ENCODE measurements around the gene SPATA31D3.
"Not testable (repeated sequence)": the region's sequence is repeated elsewhere in the genome, so short reads cannot be mapped to it uniquely, and the experiment has no call there.

Gene SPATA31D3

DNA sequence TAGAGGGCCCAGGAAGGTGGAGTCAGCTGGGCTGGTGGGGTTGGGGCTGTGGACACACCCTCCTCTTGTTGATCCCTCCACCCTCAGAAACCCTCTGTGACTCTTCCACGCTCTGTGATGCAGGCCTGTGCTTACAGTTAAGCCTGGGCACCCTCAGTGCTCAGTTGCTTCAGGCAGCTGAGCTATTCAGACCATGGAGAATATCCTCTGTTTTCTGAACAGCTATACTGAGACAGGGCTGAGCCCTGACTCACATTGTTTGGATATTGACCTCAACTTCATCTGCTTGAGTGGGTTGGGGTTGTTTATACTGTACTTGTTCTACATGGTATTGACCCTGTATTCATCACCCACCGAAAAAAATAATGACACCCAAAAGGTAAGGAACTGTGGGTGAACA lies at the start of gene SPATA31D3:
Gene SPATA31D3, plus strand, starts transcription at position 108 of the 400 bp plus-strand sequence. Its CDS starts 86 bp downstream, at position 194.
- not testable (repeated sequence) for H3K4me3 ChIP-seq (ENCODE audit: low read depth in 1 of 2, low read length in 2 of 2); H3K27ac ChIP-seq (ENCODE audit: low read depth, low read length); H3K27me3 ChIP-seq (ENCODE audit: control insufficient read depth in 1 of 2, insufficient read depth in 2 of 2, low read length in 2 of 2); H3K4me1 ChIP-seq (ENCODE audit: insufficient read depth, low read length); H3K36me3 ChIP-seq (ENCODE audit: insufficient read depth, low read length); H3K9ac ChIP-seq (ENCODE audit: low read length); H3K9me3 ChIP-seq (ENCODE audit: low read length)

DNA sequence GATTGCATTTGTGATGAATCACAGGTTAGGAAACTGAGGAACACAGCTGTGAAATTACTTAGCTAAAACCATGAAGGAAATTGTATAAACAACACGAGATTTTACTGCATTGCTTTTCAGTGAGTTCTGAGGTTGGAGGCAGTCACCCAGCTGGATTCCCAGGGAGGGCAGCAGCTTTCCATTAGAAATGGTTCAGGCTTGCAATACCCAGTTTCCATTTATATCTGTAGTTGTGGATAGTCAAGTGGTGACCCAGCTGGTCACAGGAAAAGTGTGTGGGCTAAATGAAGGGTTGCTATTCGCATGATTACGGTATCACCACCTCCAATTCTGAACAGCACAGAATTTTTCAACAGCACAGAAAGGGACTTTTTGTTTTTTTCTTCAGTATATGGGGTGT lies 49.4 kb upstream of the SPATA31D3 start:
- no peak overlapping the region for H3K27ac ChIP-seq (ENCODE audit: low read depth, low read length)
- H3K27me3 ChIP-seq (ENCODE audit: control insufficient read depth in 1 of 2, insufficient read depth in 2 of 2, low read length in 2 of 2) = no peaks in the 10 kb centered on the region
- H3K36me3 ChIP-seq (ENCODE audit: insufficient read depth, low read length) = no peaks in the 10 kb centered on the region
- H3K4me1 ChIP-seq (ENCODE audit: insufficient read depth, low read length) = no peaks in the 10 kb centered on the region
- H3K4me3 ChIP-seq (ENCODE audit: low read depth in 1 of 2, low read length in 2 of 2) = no peak overlapping the region
- no peak overlapping the region for H3K9ac ChIP-seq (ENCODE audit: low read length)
- H3K9me3 ChIP-seq (ENCODE audit: low read length) = no peaks in the 10 kb centered on the region

DNA sequence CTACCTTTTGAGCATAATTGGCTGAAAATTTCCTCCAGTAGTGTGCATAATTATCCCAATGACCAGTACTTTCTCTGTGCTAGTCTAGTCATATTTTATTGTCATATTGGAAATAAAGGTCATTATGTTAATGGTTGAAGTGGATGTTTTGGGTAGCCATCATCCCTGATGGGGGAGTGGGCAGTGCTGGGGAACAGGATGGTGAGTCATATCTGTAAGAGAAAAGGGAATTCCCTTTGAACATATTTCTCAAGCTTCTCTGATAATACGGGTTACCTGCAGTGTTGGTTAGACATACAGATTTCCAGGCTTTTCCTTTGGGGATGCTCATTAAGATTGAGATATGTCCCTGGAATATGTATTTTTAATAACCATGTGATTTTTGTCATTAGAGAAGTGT lies 48.4 kb upstream of the SPATA31D3 start:
- no peak overlapping the region for H3K27ac ChIP-seq (ENCODE audit: low read depth, low read length)
- H3K9me3 ChIP-seq (ENCODE audit: low read length) = no peaks in the 10 kb centered on the region
- H3K9ac ChIP-seq (ENCODE audit: low read length) = no peak overlapping the region
- no peaks in the 10 kb centered on the region for H3K4me1 ChIP-seq (ENCODE audit: insufficient read depth, low read length)
- H3K36me3 ChIP-seq (ENCODE audit: insufficient read depth, low read length) = no peaks in the 10 kb centered on the region
- no peak overlapping the region for H3K4me3 ChIP-seq (ENCODE audit: low read depth in 1 of 2, low read length in 2 of 2)
- no peaks in the 10 kb centered on the region for H3K27me3 ChIP-seq (ENCODE audit: control insufficient read depth in 1 of 2, insufficient read depth in 2 of 2, low read length in 2 of 2)

DNA sequence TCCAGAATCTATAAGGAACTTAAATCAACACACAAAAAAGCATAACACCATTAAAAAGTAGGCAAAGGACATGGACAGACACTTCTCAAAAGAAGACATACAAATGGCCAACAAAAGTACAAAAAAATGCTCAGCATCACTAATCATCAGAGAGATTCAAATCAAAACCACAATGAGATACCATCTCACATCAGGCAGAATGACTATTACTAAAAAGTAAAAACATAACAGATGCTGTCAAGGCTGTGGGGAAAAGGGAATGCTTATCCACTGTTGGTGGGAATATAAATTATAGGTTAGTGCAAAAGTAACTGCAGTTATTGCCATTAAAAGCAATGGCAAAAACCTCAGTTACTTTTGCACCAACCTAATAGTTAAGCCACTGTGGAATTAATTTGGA lies 47.2 kb upstream of the SPATA31D3 start:
- Histone ChIP-seq H3K4me1 (ENCODE audit: insufficient read depth, low read length) (no peaks in the 10 kb centered on the region), H3K27me3 (ENCODE audit: control insufficient read depth in 1 of 2, insufficient read depth in 2 of 2, low read length in 2 of 2) (no peaks in the 10 kb centered on the region), H3K27ac (ENCODE audit: low read depth, low read length) (no peak overlapping the region), H3K9me3 (ENCODE audit: low read length) (no peaks in the 10 kb centered on the region), H3K36me3 (ENCODE audit: insufficient read depth, low read length) (no peaks in the 10 kb centered on the region), H3K9ac (ENCODE audit: low read length) (no peak overlapping the region), H3K4me3 (ENCODE audit: low read depth in 1 of 2, low read length in 2 of 2) (no peak overlapping the region)

DNA sequence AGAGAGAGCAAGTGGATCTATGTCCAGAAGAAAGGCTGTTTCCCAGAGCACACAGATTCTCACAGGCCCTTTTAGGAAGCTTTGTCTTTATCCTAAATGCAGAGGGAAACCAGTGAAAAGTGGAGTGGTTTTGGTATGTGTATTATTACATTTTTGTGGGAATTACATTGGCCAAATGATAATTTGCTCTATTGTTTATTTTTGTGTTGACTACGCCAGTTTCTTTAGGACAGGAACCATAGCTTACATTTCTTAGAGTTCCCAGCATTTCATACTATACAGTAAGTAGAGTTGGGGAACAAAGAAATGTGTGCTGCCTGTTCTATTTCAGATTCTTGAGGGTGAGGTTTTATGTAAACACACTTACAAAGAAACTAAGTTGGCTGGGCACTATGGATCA lies 44.4 kb upstream of the SPATA31D3 start:
- peaks cover 0 to 5% of the 10 kb centered on the region in 2 donors for H3K27me3 ChIP-seq (ENCODE audit: control insufficient read depth in 1 of 2, insufficient read depth in 2 of 2, low read length in 2 of 2)
- H3K36me3 ChIP-seq (ENCODE audit: insufficient read depth, low read length) = no peaks in the 10 kb centered on the region
- H3K9ac ChIP-seq (ENCODE audit: low read length) = no peak overlapping the region
- no peaks in the 10 kb centered on the region for H3K4me1 ChIP-seq (ENCODE audit: insufficient read depth, low read length)
- H3K4me3 ChIP-seq (ENCODE audit: low read depth in 1 of 2, low read length in 2 of 2) = no peak overlapping the region
- H3K27ac ChIP-seq (ENCODE audit: low read depth, low read length) = no peak overlapping the region
- H3K9me3 ChIP-seq (ENCODE audit: low read length) = no peaks in the 10 kb centered on the region

DNA sequence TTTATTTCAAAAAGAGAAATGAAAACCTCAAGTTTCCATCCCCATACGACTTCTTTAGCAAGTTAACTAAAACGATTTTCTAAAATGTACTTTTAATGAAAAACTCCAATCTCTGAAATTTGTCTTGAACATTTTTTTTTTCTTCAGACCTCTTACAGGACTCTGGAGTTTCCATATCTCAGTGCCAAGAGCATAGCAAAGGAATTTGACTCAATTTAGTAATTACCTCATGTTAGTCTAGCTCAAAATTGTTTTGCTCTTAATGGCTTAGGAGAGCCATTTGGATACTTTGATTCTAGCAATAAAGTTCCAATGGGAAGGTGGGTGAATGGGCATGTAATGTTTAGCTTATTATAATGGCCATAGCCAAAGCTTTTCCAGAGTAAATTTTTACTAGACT lies 41.1 kb upstream of the SPATA31D3 start:
- no peak overlapping the region for H3K27ac ChIP-seq (ENCODE audit: low read depth, low read length)
- peaks cover 0 to 6% of the 10 kb centered on the region in 2 donors for H3K27me3 ChIP-seq (ENCODE audit: control insufficient read depth in 1 of 2, insufficient read depth in 2 of 2, low read length in 2 of 2)
- no peak overlapping the region for H3K4me3 ChIP-seq (ENCODE audit: low read depth in 1 of 2, low read length in 2 of 2)
- no peak overlapping the region for H3K9ac ChIP-seq (ENCODE audit: low read length)
- H3K9me3 ChIP-seq (ENCODE audit: low read length) = no peaks in the 10 kb centered on the region
- H3K36me3 ChIP-seq (ENCODE audit: insufficient read depth, low read length) = no peaks in the 10 kb centered on the region
- no peaks in the 10 kb centered on the region for H3K4me1 ChIP-seq (ENCODE audit: insufficient read depth, low read length)

DNA sequence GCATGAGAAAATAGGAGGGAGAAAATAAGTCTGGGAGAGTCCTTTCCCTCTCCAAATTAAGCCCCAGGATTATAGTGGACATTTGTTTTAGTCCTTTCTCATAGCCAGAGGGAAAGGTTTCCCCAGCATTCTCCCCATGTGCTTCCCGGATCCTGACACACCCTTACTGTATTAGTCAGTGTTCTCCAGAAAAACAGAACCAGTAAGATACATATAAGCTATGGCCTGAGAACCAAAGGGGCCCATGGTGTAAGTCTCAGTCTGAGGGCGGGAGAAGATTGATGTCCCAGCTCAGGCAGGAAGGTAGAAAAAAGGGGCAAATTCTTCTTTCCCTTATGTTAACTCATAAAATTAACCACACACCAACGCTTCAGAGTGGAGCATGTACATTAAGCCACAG lies 40.7 kb upstream of the SPATA31D3 start:
- peaks cover 0 to 6% of the 10 kb centered on the region in 2 donors for H3K27me3 ChIP-seq (ENCODE audit: control insufficient read depth in 1 of 2, insufficient read depth in 2 of 2, low read length in 2 of 2)
- H3K4me1 ChIP-seq (ENCODE audit: insufficient read depth, low read length) = no peaks in the 10 kb centered on the region
- H3K27ac ChIP-seq (ENCODE audit: low read depth, low read length) = no peak overlapping the region
- no peak overlapping the region for H3K4me3 ChIP-seq (ENCODE audit: low read depth in 1 of 2, low read length in 2 of 2)
- H3K9ac ChIP-seq (ENCODE audit: low read length) = no peak overlapping the region
- H3K36me3 ChIP-seq (ENCODE audit: insufficient read depth, low read length) = no peaks in the 10 kb centered on the region
- no peaks in the 10 kb centered on the region for H3K9me3 ChIP-seq (ENCODE audit: low read length)

DNA sequence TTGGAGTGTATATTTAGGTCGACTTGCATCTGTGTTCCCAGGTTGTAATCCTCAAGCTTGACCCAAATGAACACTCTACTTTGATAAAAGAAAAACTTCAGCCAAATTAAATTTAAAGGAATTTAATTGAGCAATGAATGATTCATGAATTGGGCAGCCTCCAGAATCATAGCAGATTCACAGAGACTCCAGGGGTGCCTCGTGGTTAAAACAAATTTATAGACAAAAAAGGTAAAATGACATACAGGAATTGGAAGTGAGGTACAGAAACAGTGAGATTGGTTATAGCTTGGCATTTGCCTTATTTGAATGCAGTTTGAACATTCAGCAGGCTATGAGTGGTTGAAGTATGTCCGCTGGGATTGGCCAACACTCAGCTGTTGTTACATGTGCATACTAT lies 36.6 kb upstream of the SPATA31D3 start:
- H3K9ac ChIP-seq (ENCODE audit: low read length) = no peak overlapping the region
- no peaks in the 10 kb centered on the region for H3K4me1 ChIP-seq (ENCODE audit: insufficient read depth, low read length)
- H3K4me3 ChIP-seq (ENCODE audit: low read depth in 1 of 2, low read length in 2 of 2) = no peak overlapping the region
- no peaks in the 10 kb centered on the region for H3K36me3 ChIP-seq (ENCODE audit: insufficient read depth, low read length)
- no peak overlapping the region for H3K27ac ChIP-seq (ENCODE audit: low read depth, low read length)
- H3K9me3 ChIP-seq (ENCODE audit: low read length) = no peaks in the 10 kb centered on the region
- H3K27me3 ChIP-seq (ENCODE audit: control insufficient read depth in 1 of 2, insufficient read depth in 2 of 2, low read length in 2 of 2) = peaks cover 0 to 6% of the 10 kb centered on the region in 2 donors

DNA sequence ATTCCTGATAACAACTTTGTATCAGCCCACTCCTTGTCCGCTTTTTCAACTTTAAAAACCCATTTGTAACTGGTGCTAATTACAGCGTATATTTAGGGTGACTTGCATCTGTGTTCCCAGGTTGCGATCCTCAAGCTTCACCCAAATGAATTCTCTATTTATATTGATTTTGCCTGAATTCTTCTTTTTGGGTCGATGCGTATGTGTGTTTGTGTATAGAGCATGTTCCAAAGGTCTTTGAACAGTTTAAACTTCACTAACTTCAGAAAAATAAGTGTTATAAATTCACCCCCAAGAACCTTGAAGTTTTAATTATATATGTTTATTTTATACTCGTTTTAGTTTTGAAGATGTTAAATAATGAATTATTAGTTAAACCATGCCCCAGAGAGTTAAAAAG lies 31.2 kb upstream of the SPATA31D3 start:
- no peak overlapping the region for H3K4me3 ChIP-seq (ENCODE audit: low read depth in 1 of 2, low read length in 2 of 2)
- no peaks in the 10 kb centered on the region for H3K27me3 ChIP-seq (ENCODE audit: control insufficient read depth in 1 of 2, insufficient read depth in 2 of 2, low read length in 2 of 2)
- H3K9me3 ChIP-seq (ENCODE audit: low read length) = no peaks in the 10 kb centered on the region
- no peaks in the 10 kb centered on the region for H3K4me1 ChIP-seq (ENCODE audit: insufficient read depth, low read length)
- H3K36me3 ChIP-seq (ENCODE audit: insufficient read depth, low read length) = no peaks in the 10 kb centered on the region
- no peak overlapping the region for H3K9ac ChIP-seq (ENCODE audit: low read length)
- no peak overlapping the region for H3K27ac ChIP-seq (ENCODE audit: low read depth, low read length)

DNA sequence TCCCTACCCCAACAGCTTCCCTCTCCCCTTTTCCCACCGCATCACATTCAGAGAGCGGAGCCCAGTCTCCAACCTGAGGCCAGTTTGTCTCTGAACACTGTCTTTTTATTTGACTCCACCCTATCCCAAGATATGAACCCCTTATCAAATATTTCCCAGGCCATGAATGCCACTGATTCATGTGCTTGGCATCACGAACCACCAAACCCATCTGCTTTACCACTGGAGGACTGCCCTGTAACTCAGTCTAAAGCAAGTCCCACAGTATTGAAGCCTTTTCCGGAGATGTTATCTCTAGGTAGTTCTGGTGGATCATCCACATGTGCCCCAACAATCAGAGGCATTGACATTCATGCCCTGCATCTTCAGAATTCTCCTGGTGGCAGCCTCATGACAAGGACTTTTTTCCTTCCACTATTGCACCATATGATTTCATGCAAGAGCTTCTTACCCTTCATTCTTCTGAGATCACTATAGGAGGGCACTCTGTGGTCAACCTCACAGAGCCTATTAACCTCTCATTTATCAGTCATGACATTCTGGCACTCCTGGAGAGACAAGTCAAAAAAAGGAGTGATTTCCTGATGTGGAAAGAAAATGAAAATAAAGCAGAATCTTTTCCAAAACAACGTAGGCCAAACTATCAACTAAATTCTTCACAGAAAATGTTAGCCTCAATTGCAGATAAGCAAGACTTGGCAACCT lies 27.3 kb upstream of the SPATA31D3 start:
- H3K27ac ChIP-seq (ENCODE audit: low read depth, low read length) = no peak overlapping the region
- no peaks in the 10 kb centered on the region for H3K9me3 ChIP-seq (ENCODE audit: low read length)
- no peak overlapping the region for H3K9ac ChIP-seq (ENCODE audit: low read length)
- no peaks in the 10 kb centered on the region for H3K4me1 ChIP-seq (ENCODE audit: insufficient read depth, low read length)
- H3K27me3 ChIP-seq (ENCODE audit: control insufficient read depth in 1 of 2, insufficient read depth in 2 of 2, low read length in 2 of 2) = no peaks in the 10 kb centered on the region
- H3K4me3 ChIP-seq (ENCODE audit: low read depth in 1 of 2, low read length in 2 of 2) = no peak overlapping the region
- no peaks in the 10 kb centered on the region for H3K36me3 ChIP-seq (ENCODE audit: insufficient read depth, low read length)

DNA sequence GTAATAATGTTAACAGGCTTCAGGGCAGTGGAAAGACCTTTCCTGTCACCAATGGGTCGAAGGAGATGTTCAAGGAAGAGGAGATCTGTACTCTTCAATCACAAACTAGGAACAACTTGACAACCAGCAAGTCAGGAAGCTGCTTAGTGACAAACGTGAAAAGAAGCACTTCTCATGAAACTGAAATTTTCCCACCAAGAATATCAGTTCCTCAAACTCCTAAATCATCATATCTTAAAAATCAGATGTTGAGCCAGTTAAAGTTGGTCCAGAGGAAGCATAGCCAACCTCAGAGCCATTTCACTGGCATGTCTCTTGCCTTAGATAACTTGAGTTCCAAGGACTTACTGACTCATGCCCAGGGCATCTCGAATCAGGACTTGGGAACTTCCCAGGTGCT lies 24.8 kb upstream of the SPATA31D3 start:
- H3K27ac ChIP-seq (ENCODE audit: low read depth, low read length); H3K27me3 ChIP-seq (ENCODE audit: control insufficient read depth in 1 of 2, insufficient read depth in 2 of 2, low read length in 2 of 2); H3K4me3 ChIP-seq (ENCODE audit: low read depth in 1 of 2, low read length in 2 of 2); H3K9me3 ChIP-seq (ENCODE audit: low read length); H3K9ac ChIP-seq (ENCODE audit: low read length); H3K4me1 ChIP-seq (ENCODE audit: insufficient read depth, low read length); H3K36me3 ChIP-seq (ENCODE audit: insufficient read depth, low read length): not testable (repeated sequence)

DNA sequence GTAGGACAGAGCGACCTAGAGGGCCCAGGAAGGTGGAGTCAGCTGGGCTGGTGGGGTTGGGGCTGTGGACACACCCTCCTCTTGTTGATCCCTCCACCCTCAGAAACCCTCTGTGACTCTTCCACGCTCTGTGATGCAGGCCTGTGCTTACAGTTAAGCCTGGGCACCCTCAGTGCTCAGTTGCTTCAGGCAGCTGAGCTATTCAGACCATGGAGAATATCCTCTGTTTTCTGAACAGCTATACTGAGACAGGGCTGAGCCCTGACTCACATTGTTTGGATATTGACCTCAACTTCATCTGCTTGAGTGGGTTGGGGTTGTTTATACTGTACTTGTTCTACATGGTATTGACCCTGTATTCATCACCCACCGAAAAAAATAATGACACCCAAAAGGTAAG lies 15.0 kb upstream of the SPATA31D3 start, which contains the start of gene SPATA31D4:
Gene SPATA31D4, plus strand, starts transcription at position 124 of the 400 bp plus-strand sequence. Its CDS starts 86 bp downstream, at position 210.
- H3K27ac ChIP-seq (ENCODE audit: low read depth, low read length); H3K27me3 ChIP-seq (ENCODE audit: control insufficient read depth in 1 of 2, insufficient read depth in 2 of 2, low read length in 2 of 2); H3K9ac ChIP-seq (ENCODE audit: low read length); H3K4me3 ChIP-seq (ENCODE audit: low read depth in 1 of 2, low read length in 2 of 2); H3K4me1 ChIP-seq (ENCODE audit: insufficient read depth, low read length); H3K9me3 ChIP-seq (ENCODE audit: low read length); H3K36me3 ChIP-seq (ENCODE audit: insufficient read depth, low read length): not testable (repeated sequence)
